ENCODE results near the gene CCL28.

CCL28 gene

GRCh38 chr5:43354774-43355173 lies 57.4 kb downstream of the CCL28 start:
- no peak for DNase-seq

GRCh38 chr5:43353668-43354067 lies 58.5 kb downstream of the CCL28 start:
- DNase-seq, result no peak

- DNase-seq, result no peak
These were observed 59.3 kb downstream of the CCL28 start for GRCh38 chr5:43352915-43353314.

- DNase-seq, result no peak
These were observed 60.1 kb downstream of the CCL28 start for GRCh38 chr5:43352131-43352530.

GRCh38 chr5:43348861-43349363 lies 63.3 kb downstream of the CCL28 start:
- no peak for DNase-seq

GRCh38 chr5:43348207-43348606 lies 64.0 kb downstream of the CCL28 start:
- no peak for DNase-seq

- no peak for DNase-seq
These were observed 73.3 kb downstream of the CCL28 start for GRCh38 chr5:43338862-43339261.

GRCh38 chr5:43336159-43336558 lies 76.0 kb downstream of the CCL28 start:
- no peak for DNase-seq

- DNase-seq, result no peak
These were observed 76.5 kb downstream of the CCL28 start for GRCh38 chr5:43335681-43336080.

- no peak for DNase-seq
These were observed 79.8 kb downstream of the CCL28 start for GRCh38 chr5:43332401-43332800.

Measured in central memory CD4-positive, alpha-beta T cell (primary cell).